Mucosa of descending colon (tissue), 3 donors: ENCODE measurements around the gene SGK1. TPM values are rescaled to one million over a fixed set of nuclear protein-coding genes. Genes with fewer than 3 reads are reported as not detected.
A peak's percentile ranks its signal among the peaks of the same experiment; 100 is the strongest.

ENCODE experiments used
- ATAC-seq: fragments of 200-7000 bp; cut with Tn5 transposase; one replicate; pipeline ENCODE4 v1.9.1; 2020; ENCODE audit warnings: mild to moderate bottlenecking, moderate library complexity
- DNase-seq, 3 donors: peaks; one replicate each; pipeline ENCODE4 v3.0.0-alpha.2; 2020
- H3K36me3 ChIP-seq: fragments of 200-600 bp; one replicate; pipeline ENCODE4 v1.8.0; 2021; ENCODE audit warnings: low read depth, mild to moderate bottlenecking
- H3K4me1 ChIP-seq: fragments of 200-600 bp; one replicate; pipeline ENCODE4 v1.8.0; 2021; ENCODE audit warnings: low read depth, mild to moderate bottlenecking
- H3K4me3 ChIP-seq: fragments of 200-600 bp; one replicate; pipeline ENCODE4 v1.8.0; 2021; ENCODE audit warnings: mild to moderate bottlenecking
- H3K9me3 ChIP-seq: fragments of 200-600 bp; one replicate; pipeline ENCODE4 v1.8.0; 2021; ENCODE audit warnings: mild to moderate bottlenecking
- intact Hi-C, 2 donors: fragments of 100-400 bp; cut with DNase I in 1 of 2; cut with micrococcal nuclease in 1 of 2; formaldehyde crosslinking; loops; one replicate each; pipeline versions ENCODE4 v1.11.0 to v1.11.1; 2022; cut with DNase I, micrococcal nuclease
- total RNA-seq, 3 donors: library from RNA; stranded (reverse); fragmentation: NEBNext Ultra II Directional in 2 of 3; extraction: Animal tissue kit (Norgen Biotek cat#: 25700) in 2 of 3; gene quantifications; one replicate each; pipeline versions ENCODE4 v1.2.1 to v1.2.4, GENCODE V29; 2021 to 2023
- TF ChIP-seq, protein P1 (sequence below): fragments of 200-600 bp; IDR thresholded peaks from one replicate; pipeline ENCODE4 v1.8.0; 2022; ENCODE audit warnings: antibody characterized with exemption, mild to moderate bottlenecking
- donor health status: DM: no; HTN: no; CAD: no; lungs with moderate emphysema.
- donor health status: DM: no; HTN: no; CAD: no.
- donor health status: DM: no; HTN: yes; CAD: no.

Gene SGK1
- total RNA-seq, 3 donors from 2014 or later: 49.4 to 492 (median 55.0) TPM

DNA sequence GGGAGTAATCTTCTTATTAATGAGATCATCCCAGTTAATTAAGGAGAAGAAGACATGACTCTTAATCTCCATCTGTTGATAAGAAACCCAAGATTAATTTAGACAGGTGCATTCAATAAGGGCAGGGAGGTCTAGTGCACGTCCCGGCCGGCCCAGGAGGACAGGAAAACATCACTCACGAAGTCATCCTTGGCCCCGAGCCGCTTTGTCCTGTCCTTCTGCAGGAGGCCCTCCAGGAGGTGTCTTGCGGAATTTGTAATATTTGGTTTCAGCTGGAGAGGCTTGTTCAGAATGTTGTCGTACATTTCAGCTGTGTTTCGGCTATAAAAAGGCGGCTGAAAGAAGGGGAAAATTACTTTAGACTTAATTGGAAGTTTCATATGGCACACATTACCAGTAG is 147.1 kb downstream of the SGK1 start:
- DNase-seq: no peak
- no peaks in the 10 kb centered on the region for H3K36me3 ChIP-seq

GRCh38 chr6:134169871-134170486 is 147.9 kb downstream of the SGK1 start:
- DNase-seq (no peak), ATAC-seq (no peak)
- Histone ChIP-seq H3K4me1 (peaks cover 6% of the 10 kb centered on the region), H3K4me3 (no peak overlapping the region), H3K36me3 (no peaks in the 10 kb centered on the region), H3K9me3 (no peaks in the 10 kb centered on the region)
- TF ChIP-seq, protein P1, sequence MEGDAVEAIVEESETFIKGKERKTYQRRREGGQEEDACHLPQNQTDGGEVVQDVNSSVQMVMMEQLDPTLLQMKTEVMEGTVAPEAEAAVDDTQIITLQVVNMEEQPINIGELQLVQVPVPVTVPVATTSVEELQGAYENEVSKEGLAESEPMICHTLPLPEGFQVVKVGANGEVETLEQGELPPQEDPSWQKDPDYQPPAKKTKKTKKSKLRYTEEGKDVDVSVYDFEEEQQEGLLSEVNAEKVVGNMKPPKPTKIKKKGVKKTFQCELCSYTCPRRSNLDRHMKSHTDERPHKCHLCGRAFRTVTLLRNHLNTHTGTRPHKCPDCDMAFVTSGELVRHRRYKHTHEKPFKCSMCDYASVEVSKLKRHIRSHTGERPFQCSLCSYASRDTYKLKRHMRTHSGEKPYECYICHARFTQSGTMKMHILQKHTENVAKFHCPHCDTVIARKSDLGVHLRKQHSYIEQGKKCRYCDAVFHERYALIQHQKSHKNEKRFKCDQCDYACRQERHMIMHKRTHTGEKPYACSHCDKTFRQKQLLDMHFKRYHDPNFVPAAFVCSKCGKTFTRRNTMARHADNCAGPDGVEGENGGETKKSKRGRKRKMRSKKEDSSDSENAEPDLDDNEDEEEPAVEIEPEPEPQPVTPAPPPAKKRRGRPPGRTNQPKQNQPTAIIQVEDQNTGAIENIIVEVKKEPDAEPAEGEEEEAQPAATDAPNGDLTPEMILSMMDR: no peak
- intact Hi-C loops: loop anchor here (5.0 to 10.0 kb wide), 4 partner anchors 475 to 775 kb away; no protein-coding TSS in a partner anchor

More for the DNA sequence above, 147.1 kb downstream of the SGK1 start:
- no peaks in the 10 kb centered on the region for H3K9me3 ChIP-seq
- ATAC-seq: no peak
- intact Hi-C loops: loop anchor here (5.0 to 10.0 kb wide), 4 partner anchors 474 to 774 kb away; no protein-coding TSS in a partner anchor
- H3K4me3 ChIP-seq: no peak overlapping the region
- TF ChIP-seq, protein P1: no peak
- peaks cover 6% of the 10 kb centered on the region for H3K4me1 ChIP-seq

GRCh38 chr6:134168590-134169208 is 149.2 kb downstream of the SGK1 start:
- TF ChIP-seq, protein P1: no peak
- ATAC-seq (peak; percentile 1), DNase-seq (no peak)

GRCh38 chr6:134166511-134167261 is 151.2 kb downstream of the SGK1 start:
- Histone ChIP-seq H3K9me3 (no peaks in the 10 kb centered on the region), H3K4me1 (peaks cover 6% of the 10 kb centered on the region), H3K4me3 (no peak overlapping the region), H3K36me3 (no peaks in the 10 kb centered on the region)
- TF ChIP-seq, protein P1: no peak
- peak; percentile 23 for ATAC-seq
- DNase-seq: no peak
- intact Hi-C loops: no loop called here

More at GRCh38 chr6:134168590-134169208, 149.2 kb downstream of the SGK1 start:
- intact Hi-C loops: no loop called here
- Histone ChIP-seq H3K4me1 (peaks cover 6% of the 10 kb centered on the region), H3K4me3 (no peak overlapping the region), H3K36me3 (no peaks in the 10 kb centered on the region), H3K9me3 (no peaks in the 10 kb centered on the region)

DNA sequence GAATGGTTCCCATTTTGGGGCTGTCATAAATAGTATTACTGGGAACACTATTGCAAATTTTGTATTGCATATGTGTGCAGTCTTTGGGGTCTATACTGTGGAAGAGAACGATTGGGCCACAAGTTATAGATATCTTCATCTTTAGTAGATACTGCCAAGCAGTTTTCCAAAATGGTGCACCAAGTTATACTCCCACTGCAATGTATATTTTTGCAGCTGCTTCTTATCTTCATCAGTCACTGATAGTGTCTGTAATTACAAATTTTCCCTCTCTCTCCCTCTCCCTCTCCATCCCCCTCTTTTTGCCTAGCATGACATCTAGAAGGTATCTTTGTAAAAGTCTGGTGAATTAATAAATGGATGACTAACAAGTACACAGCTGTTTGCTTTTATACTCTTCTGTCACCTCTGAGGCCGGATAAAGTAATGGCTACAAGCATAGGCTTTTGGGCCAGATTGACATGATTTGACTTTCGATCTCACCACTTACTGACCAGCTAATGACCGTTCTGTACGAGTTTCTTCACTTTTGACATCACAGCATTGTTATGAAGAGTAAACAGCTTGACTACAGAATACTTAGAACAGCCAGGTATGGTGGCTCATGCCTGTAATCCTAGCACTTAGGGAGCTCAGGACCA is 152.2 kb downstream of the SGK1 start:
- intact Hi-C loops: no loop called here
- no peak overlapping the region for H3K4me3 ChIP-seq
- no peaks in the 10 kb centered on the region for H3K36me3 ChIP-seq
- TF ChIP-seq, protein P1: no peak
- DNase-seq (no peak), ATAC-seq (no peak)
- H3K4me1 ChIP-seq: peaks cover 3% of the 10 kb centered on the region
- no peaks in the 10 kb centered on the region for H3K9me3 ChIP-seq
